Measurements from ENCODE around the gene JOSD1.
"Not testable (repeated sequence)": the region's sequence is repeated elsewhere in the genome, so short reads cannot be mapped to it uniquely, and the experiment has no call there.

Gene JOSD1

DNA sequence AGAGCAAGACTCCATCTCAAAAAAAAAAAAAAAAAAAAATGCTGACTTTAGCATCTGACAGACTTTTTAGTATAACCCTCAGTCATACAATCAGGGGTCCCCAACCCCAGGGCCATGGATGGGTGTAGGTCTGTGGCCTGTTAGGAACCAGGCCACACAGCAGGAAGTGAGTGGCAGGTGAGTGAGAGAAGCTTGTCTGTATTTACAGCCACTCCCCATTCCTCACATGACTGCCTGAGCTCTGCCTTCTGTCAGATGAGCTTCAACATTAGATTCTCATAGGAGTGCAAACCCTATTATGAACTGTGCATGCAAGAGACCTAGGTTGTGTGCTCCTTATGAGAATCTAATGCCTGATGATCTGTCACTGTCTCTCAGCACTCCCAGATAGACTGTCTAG lies 47.9 kb downstream of the JOSD1 start:
- TF ChIP-seq, protein P1, sequence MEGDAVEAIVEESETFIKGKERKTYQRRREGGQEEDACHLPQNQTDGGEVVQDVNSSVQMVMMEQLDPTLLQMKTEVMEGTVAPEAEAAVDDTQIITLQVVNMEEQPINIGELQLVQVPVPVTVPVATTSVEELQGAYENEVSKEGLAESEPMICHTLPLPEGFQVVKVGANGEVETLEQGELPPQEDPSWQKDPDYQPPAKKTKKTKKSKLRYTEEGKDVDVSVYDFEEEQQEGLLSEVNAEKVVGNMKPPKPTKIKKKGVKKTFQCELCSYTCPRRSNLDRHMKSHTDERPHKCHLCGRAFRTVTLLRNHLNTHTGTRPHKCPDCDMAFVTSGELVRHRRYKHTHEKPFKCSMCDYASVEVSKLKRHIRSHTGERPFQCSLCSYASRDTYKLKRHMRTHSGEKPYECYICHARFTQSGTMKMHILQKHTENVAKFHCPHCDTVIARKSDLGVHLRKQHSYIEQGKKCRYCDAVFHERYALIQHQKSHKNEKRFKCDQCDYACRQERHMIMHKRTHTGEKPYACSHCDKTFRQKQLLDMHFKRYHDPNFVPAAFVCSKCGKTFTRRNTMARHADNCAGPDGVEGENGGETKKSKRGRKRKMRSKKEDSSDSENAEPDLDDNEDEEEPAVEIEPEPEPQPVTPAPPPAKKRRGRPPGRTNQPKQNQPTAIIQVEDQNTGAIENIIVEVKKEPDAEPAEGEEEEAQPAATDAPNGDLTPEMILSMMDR (IDR thresholded peaks at IDR 0.05; ENCODE audit: extremely low read depth, insufficient read depth, missing control alignments) = no peak
- DNase-seq (ENCODE audit: low spot score) = no peak
- in situ Hi-C loops (cut with MboI; ENCODE audit: low pct_unique_long_range_greater_than_20kb, low sequenced_read_pairs, unreplicated experiment) = no loop called here

GRCh38 chr22:38649841-38650522 lies 50.8 kb downstream of the JOSD1 start:
- TF ChIP-seq, protein P1 (IDR thresholded peaks at IDR 0.05; ENCODE audit: extremely low read depth, insufficient read depth, missing control alignments) = no peak

GRCh38 chr22:38645430-38645829 lies 55.3 kb downstream of the JOSD1 start:
- in situ Hi-C loops (cut with MboI; ENCODE audit: low pct_unique_long_range_greater_than_20kb, low sequenced_read_pairs, unreplicated experiment) = no loop called here
- TF ChIP-seq, protein P1 (IDR thresholded peaks at IDR 0.05; ENCODE audit: extremely low read depth, insufficient read depth, missing control alignments) = no peak
- no peak for DNase-seq (ENCODE audit: low spot score)

More at GRCh38 chr22:38649841-38650522, 50.8 kb downstream of the JOSD1 start:
- no peak for DNase-seq (ENCODE audit: low spot score)
- in situ Hi-C loops (cut with MboI; ENCODE audit: low pct_unique_long_range_greater_than_20kb, low sequenced_read_pairs, unreplicated experiment) = no loop called here

- DNase-seq (ENCODE audit: low spot score); in situ Hi-C loops (cut with MboI; ENCODE audit: low pct_unique_long_range_greater_than_20kb, low sequenced_read_pairs, unreplicated experiment): not testable (repeated sequence)
Observed at GRCh38 chr22:38644245-38644644, 56.5 kb downstream of the JOSD1 start.

DNA sequence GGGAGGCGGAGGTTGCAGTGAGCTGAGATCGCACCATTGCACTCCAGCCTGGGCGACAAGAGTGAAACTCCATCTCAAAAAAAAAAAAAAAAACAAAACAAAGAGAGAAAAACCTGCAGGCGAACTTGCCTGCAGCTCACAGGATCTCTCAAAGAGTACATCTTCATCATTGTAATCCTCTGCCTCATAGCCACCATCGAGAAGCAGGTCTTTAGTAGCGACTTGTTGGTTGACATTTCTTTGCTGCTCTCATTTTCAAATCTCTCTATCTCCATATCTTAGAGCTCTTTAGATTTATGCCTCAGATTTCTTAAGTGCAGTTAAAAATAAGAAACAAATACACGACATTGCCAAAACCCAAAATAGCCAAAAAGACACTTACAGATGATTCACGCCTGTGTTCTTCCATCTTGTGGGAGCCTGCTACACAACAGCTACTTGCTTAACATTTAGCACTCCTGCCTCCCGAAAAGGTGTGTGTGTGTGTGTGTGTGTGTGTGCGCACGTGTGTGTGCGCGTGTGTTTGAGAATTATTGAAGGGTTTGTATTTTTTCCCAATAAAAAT lies 59.2 kb downstream of the JOSD1 start:
- DNase-seq (ENCODE audit: low spot score) = no peak
- TF ChIP-seq, protein P1 (IDR thresholded peaks at IDR 0.05; ENCODE audit: extremely low read depth, insufficient read depth, missing control alignments) = no peak
- in situ Hi-C loops (cut with MboI; ENCODE audit: low pct_unique_long_range_greater_than_20kb, low sequenced_read_pairs, unreplicated experiment) = no loop called here

- DNase-seq (ENCODE audit: low spot score) = no peak
- in situ Hi-C loops (cut with MboI; ENCODE audit: low pct_unique_long_range_greater_than_20kb, low sequenced_read_pairs, unreplicated experiment) = no loop called here
- TF ChIP-seq, protein P1 (IDR thresholded peaks at IDR 0.05; ENCODE audit: extremely low read depth, insufficient read depth, missing control alignments) = no peak
Observed at GRCh38 chr22:38638728-38639127, 62.0 kb downstream of the JOSD1 start.

DNA sequence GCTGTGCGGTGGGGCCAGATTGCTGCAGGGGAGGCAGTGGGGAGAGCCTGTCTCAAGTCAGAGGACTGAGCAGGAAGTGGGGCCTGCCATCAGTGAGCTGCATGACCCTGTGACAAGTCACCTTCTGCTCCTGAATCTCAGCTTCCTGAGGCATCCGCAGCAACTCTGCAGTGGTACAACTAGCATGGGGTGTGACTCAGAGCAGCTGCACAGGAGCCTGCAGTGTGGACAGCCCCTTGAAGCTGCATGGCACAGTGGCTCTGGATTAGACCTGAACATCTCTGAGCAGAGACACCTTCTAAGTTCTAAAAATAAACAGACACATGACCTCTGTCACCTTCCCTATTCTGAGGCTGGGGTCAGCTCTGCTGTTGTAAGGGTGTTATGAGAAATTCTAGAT lies 62.5 kb downstream of the JOSD1 start:
- in situ Hi-C loops (cut with MboI; ENCODE audit: low pct_unique_long_range_greater_than_20kb, low sequenced_read_pairs, unreplicated experiment) = no loop called here
- TF ChIP-seq, protein P1 (IDR thresholded peaks at IDR 0.05; ENCODE audit: extremely low read depth, insufficient read depth, missing control alignments) = no peak
- no peak for DNase-seq (ENCODE audit: low spot score)
